ENCODE results near the gene OMA1. TPM values are rescaled to one million over a fixed set of nuclear protein-coding genes. Genes with fewer than 3 reads are reported as not detected.

OMA1 gene
- total RNA-seq, 3 donors from 2014 or later (not counting 1 experiment from before 2014, with no cell fraction given): 27.2 to 41.1 (median 31.2) TPM

- Mint-ChIP-seq H3K27me3 (ENCODE audit: low read depth in 2 of 2) (peaks cover 43 to 59% of the 10 kb centered on the region in 2 donors), H3K27ac (no peak overlapping the region), H3K9me3 (no peaks in the 10 kb centered on the region), H3K4me3 (no peak overlapping the region), H3K36me3 (no peaks in the 10 kb centered on the region), H3K4me1 (peaks cover 6 to 20% of the 10 kb centered on the region in 2 donors)
- H3K4me3 ChIP-seq (ENCODE audit: low read length): no peak overlapping the region
- H3K4me1 ChIP-seq (ENCODE audit: control insufficient read depth, insufficient read depth, low read length): peaks cover 11% of the 10 kb centered on the region
- intact Hi-C loops (cut with micrococcal nuclease): no loop called here
- TF ChIP-seq, protein P1, sequence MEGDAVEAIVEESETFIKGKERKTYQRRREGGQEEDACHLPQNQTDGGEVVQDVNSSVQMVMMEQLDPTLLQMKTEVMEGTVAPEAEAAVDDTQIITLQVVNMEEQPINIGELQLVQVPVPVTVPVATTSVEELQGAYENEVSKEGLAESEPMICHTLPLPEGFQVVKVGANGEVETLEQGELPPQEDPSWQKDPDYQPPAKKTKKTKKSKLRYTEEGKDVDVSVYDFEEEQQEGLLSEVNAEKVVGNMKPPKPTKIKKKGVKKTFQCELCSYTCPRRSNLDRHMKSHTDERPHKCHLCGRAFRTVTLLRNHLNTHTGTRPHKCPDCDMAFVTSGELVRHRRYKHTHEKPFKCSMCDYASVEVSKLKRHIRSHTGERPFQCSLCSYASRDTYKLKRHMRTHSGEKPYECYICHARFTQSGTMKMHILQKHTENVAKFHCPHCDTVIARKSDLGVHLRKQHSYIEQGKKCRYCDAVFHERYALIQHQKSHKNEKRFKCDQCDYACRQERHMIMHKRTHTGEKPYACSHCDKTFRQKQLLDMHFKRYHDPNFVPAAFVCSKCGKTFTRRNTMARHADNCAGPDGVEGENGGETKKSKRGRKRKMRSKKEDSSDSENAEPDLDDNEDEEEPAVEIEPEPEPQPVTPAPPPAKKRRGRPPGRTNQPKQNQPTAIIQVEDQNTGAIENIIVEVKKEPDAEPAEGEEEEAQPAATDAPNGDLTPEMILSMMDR (IDR thresholded peaks at IDR 0.05): no peak
- ATAC-seq: no peak
- no peaks in the 10 kb centered on the region for H3K36me3 ChIP-seq (ENCODE audit: control insufficient read depth, insufficient read depth, low read length)
- peaks cover 25% of the 10 kb centered on the region for H3K27me3 ChIP-seq (ENCODE audit: control insufficient read depth, insufficient read depth, low read length)
- H3K27ac ChIP-seq (ENCODE audit: low read length): no peak overlapping the region
- no peaks in the 10 kb centered on the region for H3K9me3 ChIP-seq (ENCODE audit: control insufficient read depth, insufficient read depth, low read length)
- no peak for DNase-seq
- WGBS (ENCODE audit: insufficient coverage): no CpG with 5 or more reads among the region's 1 CpG
Measured at GRCh38 chr1:58580186-58580585, 33.7 kb upstream of the OMA1 start.

DNA sequence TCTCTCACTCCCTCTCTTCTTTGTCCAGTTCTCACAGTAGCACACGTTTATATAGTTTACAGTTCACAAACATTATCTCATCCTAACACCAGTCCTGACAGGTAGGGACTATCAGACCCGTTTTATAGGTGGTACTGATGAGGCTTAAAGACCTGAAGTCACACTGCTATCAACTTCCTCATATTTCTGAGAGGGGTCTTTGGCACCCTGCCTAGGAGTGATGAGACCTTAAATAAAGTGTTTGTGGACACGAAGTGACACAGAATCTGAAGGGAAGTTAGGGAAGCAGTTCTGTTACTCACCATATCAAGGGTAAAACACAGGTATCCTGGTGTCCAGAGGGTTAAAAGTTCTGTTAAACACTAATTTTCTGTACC is 31.1 kb upstream of the OMA1 start:
- H3K27me3 ChIP-seq (ENCODE audit: control insufficient read depth, insufficient read depth, low read length): peaks cover 25% of the 10 kb centered on the region
- TF ChIP-seq, protein P1 (IDR thresholded peaks at IDR 0.05): no peak
- no peaks in the 10 kb centered on the region for H3K36me3 ChIP-seq (ENCODE audit: control insufficient read depth, insufficient read depth, low read length)
- no peaks in the 10 kb centered on the region for H3K36me3 Mint-ChIP-seq
- H3K4me3 ChIP-seq (ENCODE audit: low read length): no peak overlapping the region
- no peak overlapping the region for H3K27ac Mint-ChIP-seq
- H3K27me3 Mint-ChIP-seq (ENCODE audit: low read depth in 2 of 2): peaks cover 50 to 57% of the 10 kb centered on the region in 2 donors
- ATAC-seq: no peak
- H3K9me3 Mint-ChIP-seq: no peaks in the 10 kb centered on the region
- peak overlapping the region; percentile 10 for H3K4me3 Mint-ChIP-seq
- no peaks in the 10 kb centered on the region for H3K9me3 ChIP-seq (ENCODE audit: control insufficient read depth, insufficient read depth, low read length)
- WGBS (ENCODE audit: insufficient coverage): 14% methylated on average over 2 of the region's 3 CpGs
- DNase-seq: no peak
- intact Hi-C loops (cut with micrococcal nuclease): no loop called here
- H3K27ac ChIP-seq (ENCODE audit: low read length): no peak overlapping the region
- peaks cover 11% of the 10 kb centered on the region for H3K4me1 ChIP-seq (ENCODE audit: control insufficient read depth, insufficient read depth, low read length)
- peaks cover 6 to 16% of the 10 kb centered on the region in 2 donors for H3K4me1 Mint-ChIP-seq

DNA sequence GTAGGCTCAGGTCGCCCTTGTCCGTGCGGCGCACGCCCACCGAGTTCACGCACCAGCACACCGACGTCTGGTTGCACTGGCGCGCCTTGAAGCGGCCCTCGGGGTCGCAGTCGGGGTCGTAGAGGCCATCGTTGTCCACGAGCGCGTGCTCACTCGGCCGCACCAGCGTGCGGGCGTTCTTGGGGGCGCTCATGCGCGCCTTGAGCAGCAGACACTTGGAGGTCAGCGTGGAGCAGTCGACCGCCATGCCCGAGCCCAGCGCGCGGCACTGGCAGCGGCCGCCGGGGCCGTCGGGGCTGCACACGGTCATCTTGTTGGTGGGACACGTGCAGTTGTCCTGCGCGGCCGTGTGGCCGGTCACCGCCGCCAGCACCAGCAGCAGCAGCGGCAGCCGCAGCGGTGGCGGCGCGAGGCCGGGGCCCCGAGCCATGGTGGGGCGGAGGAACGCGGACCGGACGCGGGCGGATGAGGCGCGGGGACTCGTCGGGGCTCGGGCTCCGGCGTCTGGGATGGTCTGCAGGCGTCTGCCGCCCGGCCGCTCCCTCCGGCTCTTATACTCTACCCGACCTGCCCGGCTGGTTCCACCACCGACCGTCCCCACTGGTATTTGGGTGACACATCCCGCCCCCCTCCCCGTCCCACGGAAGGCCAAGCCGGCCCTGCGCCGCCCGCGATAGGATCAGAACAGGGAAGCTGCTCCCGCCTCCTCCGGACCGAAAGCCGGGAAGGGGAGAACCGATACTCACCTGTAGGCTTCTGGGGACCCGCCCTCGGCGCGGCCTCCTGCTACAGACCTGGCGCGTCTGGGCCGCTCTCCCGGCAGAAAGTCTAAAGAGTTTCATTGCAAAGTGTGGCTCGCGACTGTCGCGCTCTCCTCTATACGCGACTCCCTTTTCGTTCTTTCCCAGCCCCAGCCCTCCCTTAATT is 30.5 kb upstream of the OMA1 start, which contains the start of gene TACSTD2:
Gene TACSTD2, minus strand, starts transcription at position 526 of the 927 bp plus-strand sequence. Its CDS starts 96 bp downstream, at position 430.
- Histone ChIP-seq H3K4me1 (ENCODE audit: control insufficient read depth, insufficient read depth, low read length) (peaks cover 11% of the 10 kb centered on the region), H3K9me3 (ENCODE audit: control insufficient read depth, insufficient read depth, low read length) (no peaks in the 10 kb centered on the region), H3K27ac (ENCODE audit: low read length) (no peak within 1 kb of the TSS), H3K4me3 (ENCODE audit: low read length) (peak within 1 kb of the TSS; percentile 16), H3K27me3 (ENCODE audit: control insufficient read depth, insufficient read depth, low read length) (peaks cover 28% of the 10 kb centered on the region), H3K36me3 (ENCODE audit: control insufficient read depth, insufficient read depth, low read length) (no peaks in the 10 kb centered on the region)
- DNase-seq: no peak
- TF ChIP-seq, protein P1 (IDR thresholded peaks at IDR 0.05): no peak
- 23% methylated on average over 107 of the region's 107 CpGs for WGBS (ENCODE audit: insufficient coverage)
- H3K4me3 Mint-ChIP-seq: peak within 1 kb of the TSS; percentile 55
- H3K27ac Mint-ChIP-seq: no peak within 1 kb of the TSS
- no peaks in the 10 kb centered on the region for H3K9me3 Mint-ChIP-seq
- no peaks in the 10 kb centered on the region for H3K36me3 Mint-ChIP-seq
- H3K27me3 Mint-ChIP-seq (ENCODE audit: low read depth in 2 of 2): peaks cover 53 to 63% of the 10 kb centered on the region in 2 donors
- ATAC-seq: peak in 2 of 3 donors; percentile 20 to 30
- intact Hi-C loops (cut with micrococcal nuclease): no loop called here
- peaks cover 6 to 16% of the 10 kb centered on the region in 2 donors for H3K4me1 Mint-ChIP-seq
